Cardiac muscle cell (in vitro differentiated cells and primary cell): Measurements from ENCODE around the gene RPP14. TPM values are rescaled to one million over a fixed set of nuclear protein-coding genes. Genes with fewer than 3 reads are reported as not detected.
A peak's percentile ranks its signal among the peaks of the same experiment; 100 is the strongest.
"Not testable (repeated sequence)": the region's sequence is repeated elsewhere in the genome, so short reads cannot be mapped to it uniquely, and the experiment has no call there.

Experiments
- DNase-seq, 2 donors: peaks; one replicate each; pipeline versions ENCODE4 v3.0.0 to v3.0.0-alpha.2; 2010 to 2017; ENCODE audit warnings: low read depth in 1 of 2, low spot score in 1 of 2
- H3K27ac ChIP-seq: fragments of 200-600 bp; sonication (generic); 2 replicates; pipeline ENCODE4 v1.5.1; 2016
- H3K27me3 ChIP-seq: fragments of 200-600 bp; sonication (generic); 2 replicates; pipeline ENCODE4 v1.6.0; 2016; ENCODE audit warnings: control low read depth
- H3K36me3 ChIP-seq: fragments of 200-600 bp; sonication (generic); 2 replicates; pipeline ENCODE4 v1.5.1; 2016; ENCODE audit warnings: control low read depth
- H3K4me1 ChIP-seq: fragments of 200-600 bp; sonication (generic); 2 replicates; pipeline ENCODE4 v1.8.1; 2017; ENCODE audit warnings: low read depth, mild to moderate bottlenecking, mixed run types
- H3K4me3 ChIP-seq: fragments of 200-600 bp; sonication (generic); 2 replicates; pipeline ENCODE4 v1.5.1; 2016; ENCODE audit warnings: mild to moderate bottlenecking
- H3K9me3 ChIP-seq: fragments of 200-600 bp; sonication (generic); 2 replicates; pipeline ENCODE4 v1.5.1; 2017; ENCODE audit warnings: low read depth, mild to moderate bottlenecking, control low read depth
- polyA plus RNA-seq: library from polyadenylated mRNA; unstranded; fragments of >200 nt; fragmentation: Nextera tagmentation; extraction: Ambion mirVana; gene quantifications from 2 replicates; pipeline ENCODE4 v1.2.1, GENCODE V29; 2016
- total RNA-seq: library from RNA; depleted of rRNA; stranded (reverse); fragments of >200 nt; gene quantifications from 2 replicates; pipeline ENCODE4 v1.2.3, GENCODE V29; 2016
- TF ChIP-seq, protein P1 (sequence below): IDR thresholded peaks from 2 replicates; pipeline ENCODE4 v1.5.1; 2012; ENCODE audit warnings: low read depth, mild to moderate bottlenecking, low read length

The RPP14 gene
- total and polyA plus RNA-seq, 2 experiments from 2014 or later: 11.1 to 14.2 TPM

DNA sequence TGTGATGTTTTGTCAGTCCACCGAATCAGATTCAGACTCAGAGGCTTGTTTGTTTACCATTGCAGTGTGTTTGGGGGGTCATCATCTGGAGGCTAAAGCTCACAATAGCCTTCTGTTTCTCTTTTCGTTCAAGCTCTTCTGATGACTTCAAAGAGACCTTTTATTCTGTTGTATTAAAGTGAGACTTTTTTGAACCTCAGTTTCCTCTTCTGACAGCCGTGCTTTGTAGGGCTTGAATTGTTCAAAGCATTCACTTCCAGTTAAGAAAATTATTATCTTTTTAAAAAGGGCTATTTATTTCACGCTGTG lies 27.9 kb downstream of the RPP14 start:
- H3K4me3 ChIP-seq: peak overlapping the region; percentile 78
- no peaks in the 10 kb centered on the region for H3K36me3 ChIP-seq
- H3K9me3 ChIP-seq: no peaks in the 10 kb centered on the region
- H3K4me1 ChIP-seq: no peaks in the 10 kb centered on the region
- no peak overlapping the region for H3K27ac ChIP-seq
- TF ChIP-seq, protein P1, sequence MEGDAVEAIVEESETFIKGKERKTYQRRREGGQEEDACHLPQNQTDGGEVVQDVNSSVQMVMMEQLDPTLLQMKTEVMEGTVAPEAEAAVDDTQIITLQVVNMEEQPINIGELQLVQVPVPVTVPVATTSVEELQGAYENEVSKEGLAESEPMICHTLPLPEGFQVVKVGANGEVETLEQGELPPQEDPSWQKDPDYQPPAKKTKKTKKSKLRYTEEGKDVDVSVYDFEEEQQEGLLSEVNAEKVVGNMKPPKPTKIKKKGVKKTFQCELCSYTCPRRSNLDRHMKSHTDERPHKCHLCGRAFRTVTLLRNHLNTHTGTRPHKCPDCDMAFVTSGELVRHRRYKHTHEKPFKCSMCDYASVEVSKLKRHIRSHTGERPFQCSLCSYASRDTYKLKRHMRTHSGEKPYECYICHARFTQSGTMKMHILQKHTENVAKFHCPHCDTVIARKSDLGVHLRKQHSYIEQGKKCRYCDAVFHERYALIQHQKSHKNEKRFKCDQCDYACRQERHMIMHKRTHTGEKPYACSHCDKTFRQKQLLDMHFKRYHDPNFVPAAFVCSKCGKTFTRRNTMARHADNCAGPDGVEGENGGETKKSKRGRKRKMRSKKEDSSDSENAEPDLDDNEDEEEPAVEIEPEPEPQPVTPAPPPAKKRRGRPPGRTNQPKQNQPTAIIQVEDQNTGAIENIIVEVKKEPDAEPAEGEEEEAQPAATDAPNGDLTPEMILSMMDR: no peak
- DNase-seq: no peak
- no peaks in the 10 kb centered on the region for H3K27me3 ChIP-seq

GRCh38 chr3:58334506-58334884 lies 28.4 kb downstream of the RPP14 start:
- Histone ChIP-seq H3K27ac (no peak overlapping the region), H3K9me3 (no peaks in the 10 kb centered on the region), H3K27me3 (no peaks in the 10 kb centered on the region), H3K4me1 (no peaks in the 10 kb centered on the region), H3K36me3 (no peaks in the 10 kb centered on the region), H3K4me3 (no peak overlapping the region)
- no peak for DNase-seq
- TF ChIP-seq, protein P1: no peak

GRCh38 chr3:58335652-58335947 lies 29.6 kb downstream of the RPP14 start:
- H3K4me1 ChIP-seq: peaks cover under 1% of the 10 kb centered on the region
- H3K4me3 ChIP-seq: no peak overlapping the region
- TF ChIP-seq, protein P1: no peak
- no peaks in the 10 kb centered on the region for H3K9me3 ChIP-seq
- no peak overlapping the region for H3K27ac ChIP-seq
- no peaks in the 10 kb centered on the region for H3K27me3 ChIP-seq
- no peaks in the 10 kb centered on the region for H3K36me3 ChIP-seq
- DNase-seq: no peak

GRCh38 chr3:58336135-58336882 lies 30.3 kb downstream of the RPP14 start:
- H3K4me1 ChIP-seq: peaks cover 8% of the 10 kb centered on the region
- no peaks in the 10 kb centered on the region for H3K27me3 ChIP-seq
- TF ChIP-seq, protein P1: no peak
- H3K36me3 ChIP-seq: no peaks in the 10 kb centered on the region
- peak in 1 of 2 donors; percentile 48 for DNase-seq
- no peak overlapping the region for H3K4me3 ChIP-seq
- no peak overlapping the region for H3K27ac ChIP-seq
- no peaks in the 10 kb centered on the region for H3K9me3 ChIP-seq

DNA sequence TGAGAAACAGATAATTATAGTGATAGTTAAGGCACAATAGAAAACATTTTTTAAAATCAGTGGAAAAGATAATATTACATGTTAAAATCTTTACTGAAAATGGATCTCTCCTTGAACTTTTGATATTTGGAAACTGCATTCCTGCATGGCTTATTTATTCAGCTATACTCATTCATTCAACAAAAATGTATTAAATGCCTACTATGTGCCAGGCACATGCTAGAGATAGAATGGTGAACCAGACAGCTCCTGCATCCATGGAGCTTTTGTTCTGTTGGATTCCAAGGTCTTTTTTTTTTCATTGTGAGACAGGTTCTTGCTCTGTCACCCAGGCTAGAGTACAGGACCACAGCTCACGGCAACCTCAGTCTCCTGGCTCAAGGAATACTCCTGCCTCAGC lies 31.1 kb downstream of the RPP14 start:
- H3K27ac ChIP-seq: no peak overlapping the region
- peaks cover 8% of the 10 kb centered on the region for H3K4me1 ChIP-seq
- no peaks in the 10 kb centered on the region for H3K36me3 ChIP-seq
- no peak overlapping the region for H3K4me3 ChIP-seq
- no peak for DNase-seq
- H3K9me3 ChIP-seq: no peaks in the 10 kb centered on the region
- TF ChIP-seq, protein P1: no peak
- H3K27me3 ChIP-seq: no peaks in the 10 kb centered on the region

GRCh38 chr3:58339146-58339545 lies 33.1 kb downstream of the RPP14 start:
- DNase-seq, H3K4me1 ChIP-seq, H3K27ac ChIP-seq, H3K4me3 ChIP-seq, H3K9me3 ChIP-seq, H3K27me3 ChIP-seq, H3K36me3 ChIP-seq: not testable (repeated sequence)
